Activated naive CD4-positive, alpha-beta T cell treated with anti-CD3 and anti-CD28 coated beads, Interleukin-2, amount 50 U/mL, for 16 hours (primary cell): ENCODE data around the gene RAI1.
"Not testable (repeated sequence)": the region's sequence is repeated elsewhere in the genome, so short reads cannot be mapped to it uniquely, and the experiment has no call there.

Experiments
- DNase-seq: peaks from one replicate; pipeline ENCODE4 v3.0.0-alpha.2; 2020

The RAI1 gene

DNA sequence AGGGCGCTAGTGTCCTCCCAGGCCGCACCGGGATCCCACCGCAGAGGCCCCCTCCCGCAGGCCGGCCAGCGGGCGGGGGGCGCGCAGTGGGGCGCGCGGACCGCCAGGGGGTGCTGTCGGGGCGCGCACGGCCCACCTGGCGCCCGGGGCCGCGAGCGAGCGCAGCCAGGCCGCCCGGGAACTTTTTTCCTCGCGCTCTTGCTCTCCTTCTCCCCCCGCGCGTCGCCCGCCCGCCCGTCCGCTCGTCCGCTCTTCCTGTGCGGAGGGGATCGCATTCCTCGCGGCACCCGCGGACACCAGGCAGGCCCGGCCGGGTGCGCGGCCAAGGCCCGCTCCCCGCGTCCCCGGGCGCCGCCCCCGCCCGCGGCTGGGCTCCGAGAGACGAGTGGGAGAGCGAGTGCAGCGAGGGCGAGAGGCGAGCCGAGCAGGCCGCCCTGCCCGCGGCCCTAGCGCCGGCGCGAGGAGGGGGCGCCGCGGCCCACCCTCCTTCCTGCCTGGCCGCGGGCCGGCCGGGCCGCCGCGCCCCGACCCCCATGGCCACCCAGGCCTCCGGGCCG is at the start of gene RAI1:
TSS of gene RAI1 (plus strand) at position 272 of the 557 bp plus-strand sequence. CDS start 111,491 bp downstream, outside the sequence.
- peak; percentile 76 for DNase-seq

GRCh38 chr17:17632690-17633089 is 48.6 kb upstream of the RAI1 start:
- DNase-seq, result not testable (repeated sequence)

- DNase-seq, result no peak
These were observed 47.9 kb upstream of the RAI1 start for GRCh38 chr17:17633310-17633709.

DNA sequence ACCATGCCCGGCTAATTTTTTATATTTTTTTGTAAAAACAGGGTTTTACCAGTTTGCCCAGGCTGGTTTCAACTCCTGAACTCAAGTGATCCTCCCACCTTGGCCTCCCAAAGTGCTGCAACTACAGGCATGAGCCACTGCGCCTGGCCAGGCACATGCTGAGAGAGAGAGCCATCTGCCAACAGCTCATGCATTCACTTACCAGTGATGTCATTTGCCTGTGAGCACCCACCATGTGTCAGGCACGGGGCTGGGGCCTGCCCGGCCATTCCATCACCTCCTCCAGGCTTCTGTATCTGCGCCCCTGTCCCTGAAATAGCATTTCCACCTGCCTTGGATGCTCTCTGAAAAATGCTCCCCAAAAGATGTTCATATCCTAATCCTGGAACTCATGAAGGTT is 46.1 kb upstream of the RAI1 start:
- no peak for DNase-seq

GRCh38 chr17:17635537-17636271 is 45.6 kb upstream of the RAI1 start:
- not testable (repeated sequence) for DNase-seq

- no peak for DNase-seq
These were observed 44.9 kb upstream of the RAI1 start for GRCh38 chr17:17636272-17636885.

DNA sequence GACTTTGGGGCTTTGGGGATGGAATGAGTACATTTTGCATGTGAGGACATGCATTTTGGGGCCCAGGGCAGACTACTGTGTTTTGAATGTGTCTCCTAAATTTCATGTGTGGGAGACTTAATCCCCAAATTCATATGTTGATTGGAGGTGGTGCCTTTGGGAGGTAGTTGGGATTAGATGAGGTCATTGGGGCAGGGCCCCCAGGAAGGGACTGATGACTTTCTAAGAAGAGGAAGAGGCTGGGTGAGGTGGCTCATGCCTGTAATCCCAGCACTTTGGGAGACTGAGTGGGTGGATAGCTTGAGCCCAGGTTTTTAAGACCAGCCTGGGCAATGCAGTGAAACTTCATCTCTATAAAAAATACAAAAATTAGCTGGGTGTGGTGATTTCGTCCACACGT is 42.8 kb upstream of the RAI1 start:
- DNase-seq, result no peak

- not testable (repeated sequence) for DNase-seq
These were observed 41.5 kb upstream of the RAI1 start for GRCh38 chr17:17639661-17640270.

DNA sequence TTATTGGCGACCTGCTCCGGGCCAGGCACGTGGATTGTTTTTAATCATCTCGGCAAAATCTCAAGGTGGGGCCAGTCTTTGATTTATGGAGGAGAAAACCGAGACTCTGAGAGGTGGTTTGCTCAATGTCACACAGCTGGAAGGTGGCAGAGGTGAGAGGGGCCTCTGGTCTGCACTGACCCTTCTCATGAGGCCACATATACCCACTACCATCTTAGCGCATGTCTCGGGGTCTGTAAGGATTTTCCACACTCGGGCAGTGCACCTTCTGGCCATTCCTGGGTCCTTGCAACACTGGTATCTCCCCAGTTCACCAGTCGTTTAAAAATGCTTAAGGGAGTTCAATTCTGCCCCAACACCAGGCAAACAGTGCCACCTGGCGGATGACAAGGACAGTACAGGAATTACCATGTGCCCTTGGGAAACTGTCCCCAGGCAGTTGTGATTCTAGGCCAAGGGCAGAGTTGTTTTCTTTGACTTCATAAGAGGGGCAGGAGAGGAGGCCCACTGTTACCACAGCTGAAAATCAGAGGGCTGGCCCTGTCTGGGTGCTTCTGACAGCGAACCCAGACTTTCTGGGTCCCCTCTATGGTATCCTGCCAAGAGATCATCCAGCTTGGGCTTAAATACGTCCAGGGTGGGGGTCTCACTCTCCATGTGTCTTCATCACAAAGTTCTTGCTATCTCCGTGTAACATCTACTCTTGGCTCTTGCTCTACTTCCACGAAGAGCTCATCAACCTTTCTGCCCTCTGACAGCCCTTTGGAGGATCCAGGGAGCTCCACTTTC is 39.4 kb upstream of the RAI1 start:
- peak; percentile 78 for DNase-seq

DNA sequence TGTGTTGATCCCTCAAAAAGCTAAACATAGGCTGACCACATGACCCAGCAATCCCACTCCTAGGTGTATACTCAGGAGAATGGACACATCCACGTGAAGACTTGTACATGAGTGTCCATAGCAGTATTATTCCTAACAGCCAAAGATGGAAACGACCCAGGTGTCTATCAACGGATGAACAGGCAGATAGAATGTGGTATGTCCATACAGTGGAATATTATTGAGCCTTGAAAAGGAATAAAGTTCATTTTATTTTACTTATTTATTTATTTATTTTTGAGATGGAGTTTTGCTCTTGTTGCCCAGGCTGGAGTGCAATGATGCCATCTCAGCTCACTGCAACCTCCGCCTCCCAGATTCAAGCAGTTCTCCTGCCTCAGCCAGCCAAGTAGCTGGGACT is 36.1 kb upstream of the RAI1 start:
- not testable (repeated sequence) for DNase-seq

GRCh38 chr17:17645961-17646360 is 35.3 kb upstream of the RAI1 start:
- no peak for DNase-seq

GRCh38 chr17:17647524-17648178 is 33.6 kb upstream of the RAI1 start:
- DNase-seq, result no peak

DNA sequence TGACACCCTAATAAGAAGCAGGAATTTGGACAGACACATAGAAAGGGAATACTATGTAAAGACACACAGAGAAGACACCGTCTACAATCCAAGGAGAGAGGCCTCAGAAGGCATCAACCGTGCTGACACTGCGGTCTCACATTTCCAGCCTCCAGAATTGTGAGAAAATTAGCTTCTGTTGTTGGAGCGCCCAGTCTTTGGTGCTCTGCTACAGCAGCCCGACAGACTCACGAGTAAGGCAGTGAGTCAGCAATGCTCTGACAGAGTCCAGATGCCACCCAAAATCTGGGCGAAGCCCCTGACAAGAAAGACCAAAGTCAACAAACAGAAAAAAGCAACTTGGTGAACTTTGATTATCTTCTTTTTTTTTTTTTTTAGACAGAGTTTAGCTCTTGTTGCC is 32.5 kb upstream of the RAI1 start:
- DNase-seq, result no peak

DNA sequence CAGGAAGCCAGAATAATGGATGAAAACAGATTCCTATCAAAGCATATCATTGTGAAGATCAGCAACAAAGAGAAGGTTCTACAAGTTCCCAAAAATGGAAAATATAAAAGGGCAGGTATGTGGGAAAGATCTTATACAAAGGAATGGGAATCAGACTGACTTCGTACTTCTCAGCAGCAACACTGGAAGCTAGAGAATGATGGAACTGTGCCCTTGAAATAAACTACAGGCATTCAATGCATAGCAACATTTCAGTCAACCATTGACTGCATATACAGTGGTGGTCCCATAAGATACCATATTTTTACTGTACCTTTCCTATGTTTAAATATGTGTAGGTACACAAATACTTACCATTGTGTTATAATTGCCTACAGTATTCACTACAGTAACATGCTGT is 30.3 kb upstream of the RAI1 start:
- DNase-seq, result no peak

GRCh38 chr17:17653343-17653742 is 27.9 kb upstream of the RAI1 start:
- no peak for DNase-seq

DNA sequence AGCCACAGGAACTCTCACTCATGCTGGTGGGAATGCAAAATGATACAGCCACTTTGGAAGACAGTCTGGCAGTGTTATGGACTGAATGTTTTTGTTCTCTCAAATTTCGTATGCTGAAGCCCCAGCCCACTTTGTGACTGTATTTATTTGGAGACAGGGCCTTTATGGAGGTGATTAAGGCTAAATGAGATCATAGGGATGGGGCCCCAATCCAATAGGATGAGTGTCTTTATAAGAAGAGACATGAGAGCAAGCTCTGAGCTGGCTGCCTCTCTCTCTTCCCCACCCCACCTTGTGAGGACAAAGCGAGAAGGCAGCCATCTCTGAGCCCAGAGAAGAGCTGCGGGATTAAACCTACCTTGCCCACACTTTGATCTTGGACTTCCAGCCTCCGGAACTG is 21.9 kb upstream of the RAI1 start:
- DNase-seq, result no peak

DNA sequence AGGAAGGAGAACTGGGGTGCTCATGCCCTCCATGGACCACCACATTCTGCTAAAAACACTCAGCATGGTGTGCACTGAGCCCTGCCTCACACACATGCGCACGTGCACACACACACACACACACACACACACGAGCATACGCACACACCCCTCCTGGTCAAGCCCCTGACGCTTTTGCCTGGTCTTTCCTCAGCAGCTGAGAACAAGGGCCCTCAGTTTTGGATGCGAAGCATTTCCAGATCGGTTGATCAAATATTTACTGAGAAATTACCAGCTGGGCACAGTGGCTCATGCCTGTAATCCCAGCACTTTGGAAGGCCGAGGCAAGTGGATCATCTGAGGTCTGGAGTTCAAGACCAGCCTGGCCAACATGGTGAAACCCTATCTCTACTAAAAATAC is 20.1 kb upstream of the RAI1 start:
- no peak for DNase-seq

DNA sequence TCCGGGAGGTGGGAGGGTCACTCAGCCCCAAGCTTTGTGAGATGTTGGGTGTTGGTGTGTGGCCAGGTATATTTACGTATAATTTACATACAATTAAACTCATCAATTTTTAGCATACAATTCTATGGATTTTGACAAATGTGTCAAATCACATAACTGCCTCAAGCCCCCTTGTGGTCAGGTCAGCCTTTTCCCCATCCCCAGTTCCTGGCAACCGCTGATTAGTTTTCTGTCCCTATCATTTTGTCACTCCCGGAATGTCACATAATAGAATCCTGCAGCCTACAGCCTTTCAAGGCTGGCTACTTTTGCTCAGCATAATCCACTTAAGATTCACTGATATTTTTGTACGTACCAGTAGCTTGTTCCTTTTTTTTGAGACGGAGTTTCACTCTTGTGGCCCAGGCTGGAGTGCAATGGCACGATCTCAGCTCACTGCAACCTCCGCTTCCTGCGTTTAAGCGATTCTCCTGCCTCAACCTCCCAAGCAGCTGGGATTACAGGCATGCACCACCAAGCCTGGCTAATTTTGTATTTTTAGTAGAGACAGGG is 19.3 kb upstream of the RAI1 start:
- no peak for DNase-seq

GRCh38 chr17:17663160-17664063 is 17.8 kb upstream of the RAI1 start:
- peak; percentile 67 for DNase-seq

- no peak for DNase-seq
These were observed 17.2 kb upstream of the RAI1 start for GRCh38 chr17:17664064-17664452.

DNA sequence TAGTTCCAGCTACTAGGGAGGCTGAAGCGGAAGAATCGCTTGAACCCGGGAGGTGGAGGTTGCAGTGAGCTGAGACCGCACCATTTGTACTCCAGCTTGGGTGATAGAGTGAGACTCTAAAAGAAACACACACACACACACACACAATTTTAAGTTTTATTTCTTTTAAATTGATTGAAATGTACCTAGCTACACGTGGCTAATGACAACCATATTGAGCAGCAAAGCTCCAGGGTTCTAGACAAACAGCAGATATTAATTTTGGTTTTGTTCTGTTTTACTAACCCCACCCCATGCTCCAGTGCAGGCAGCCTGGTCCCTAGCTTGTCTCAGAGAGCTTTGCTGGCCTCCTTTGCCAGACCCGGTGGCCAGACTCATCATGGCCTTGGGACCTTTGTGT is 16.0 kb upstream of the RAI1 start:
- DNase-seq, result no peak
